ENCODE measurements around the gene CCDC87.
A peak's percentile ranks its signal among the peaks of the same experiment; 100 is the strongest.
"Not testable (repeated sequence)": the region's sequence is repeated elsewhere in the genome, so short reads cannot be mapped to it uniquely, and the experiment has no call there.

The CCDC87 gene

DNA sequence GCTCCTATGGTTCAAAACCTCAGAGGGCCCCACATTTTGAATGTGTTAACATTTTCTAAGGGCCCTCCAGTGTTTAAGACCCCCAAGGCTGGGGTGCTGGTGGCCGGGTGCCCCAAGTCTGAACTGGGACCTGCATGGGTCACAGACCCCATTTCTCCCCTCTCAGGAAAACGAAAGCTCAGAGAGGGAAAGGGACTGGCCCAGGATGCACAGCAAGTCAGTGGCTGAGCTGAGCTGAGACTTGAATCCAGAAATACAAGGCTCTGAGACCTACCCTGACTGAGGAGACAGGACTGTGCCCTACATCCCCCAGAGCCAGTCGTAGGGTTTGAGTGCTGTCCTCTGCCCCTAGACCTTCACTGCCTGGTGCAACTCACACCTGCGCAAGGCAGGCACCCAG, 42.0 kb downstream of the CCDC87 start:
- no peak for DNase-seq

DNA sequence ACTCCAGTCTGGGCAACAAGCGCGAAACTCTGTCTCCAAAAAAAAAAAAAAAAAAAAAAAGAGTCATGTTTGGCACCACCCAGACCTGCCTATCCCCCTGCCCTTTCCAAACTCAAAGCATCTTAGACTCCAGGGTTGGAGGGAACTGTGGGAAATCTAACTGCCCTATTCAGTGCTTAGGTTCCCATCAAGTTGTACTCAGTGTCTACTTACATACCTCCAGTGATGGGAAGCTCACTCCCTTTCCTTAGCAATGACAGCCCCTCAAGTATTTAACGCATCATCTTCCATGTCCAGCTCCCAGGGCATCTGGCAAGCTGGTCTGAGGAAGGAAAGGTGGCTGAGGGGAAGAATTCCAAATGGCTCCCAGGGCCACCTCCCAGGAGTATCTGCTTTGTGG, 43.2 kb downstream of the CCDC87 start:
- DNase-seq, result no peak

DNA sequence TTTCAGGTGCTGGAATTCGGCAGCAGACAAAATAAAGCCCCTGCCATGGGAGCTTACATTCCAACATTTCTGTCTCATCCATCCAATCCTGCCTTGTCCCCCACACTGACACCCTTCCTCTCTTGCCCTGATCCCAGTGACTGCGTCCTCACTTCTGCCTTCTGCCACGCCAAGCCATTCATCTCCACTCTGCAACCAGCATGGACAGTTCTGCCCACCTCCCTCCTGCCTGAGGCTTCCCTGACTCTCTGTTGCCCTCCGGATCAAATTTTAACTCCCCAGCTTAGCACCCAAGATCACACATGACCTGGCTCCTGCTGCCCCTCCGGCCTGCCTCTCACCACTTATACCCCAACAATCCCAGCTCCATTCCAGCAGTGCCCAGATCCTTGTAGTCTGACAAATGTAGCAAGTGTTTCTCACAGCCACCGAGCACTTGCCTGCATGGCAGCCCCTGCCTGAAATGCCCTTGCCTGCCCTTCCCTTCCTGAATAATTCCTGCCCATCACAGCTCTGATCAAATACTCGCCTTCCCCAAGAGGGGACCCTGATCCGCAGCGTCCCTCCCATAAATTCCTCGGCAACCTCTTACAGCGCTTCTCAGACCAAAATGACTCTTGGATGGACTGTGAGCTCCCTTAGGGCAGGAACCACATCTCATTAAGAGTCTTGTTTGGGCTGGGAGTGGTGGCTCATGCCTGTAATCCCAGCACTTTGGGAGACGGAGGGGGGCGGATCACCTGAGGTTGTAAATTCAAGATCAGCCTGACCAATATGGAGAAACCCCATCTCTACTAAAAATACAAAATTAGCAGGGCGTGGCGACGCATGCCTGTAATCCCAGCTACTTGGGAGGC, 43.9 kb downstream of the CCDC87 start:
- DNase-seq, result no peak

DNA sequence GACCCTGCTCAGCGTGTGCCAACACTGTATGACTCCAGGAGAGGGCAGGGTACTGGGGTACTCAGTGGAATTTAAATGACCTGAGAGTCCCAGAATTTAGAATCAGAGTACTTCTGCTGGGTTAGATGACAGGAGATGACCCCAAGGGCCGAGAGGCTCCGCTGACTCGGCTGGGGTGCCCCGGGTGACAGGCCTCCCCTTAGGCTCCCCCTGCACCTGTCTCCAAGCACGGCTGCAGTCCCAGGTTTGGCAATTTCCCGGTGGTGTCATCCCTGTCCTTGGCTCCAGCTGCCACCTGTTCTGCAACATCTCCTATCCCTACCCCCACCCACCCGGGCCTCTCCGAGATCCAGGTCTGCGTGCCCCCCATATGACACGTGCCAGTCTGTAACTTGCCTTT, 44.8 kb downstream of the CCDC87 start:
- DNase-seq, result no peak

DNA sequence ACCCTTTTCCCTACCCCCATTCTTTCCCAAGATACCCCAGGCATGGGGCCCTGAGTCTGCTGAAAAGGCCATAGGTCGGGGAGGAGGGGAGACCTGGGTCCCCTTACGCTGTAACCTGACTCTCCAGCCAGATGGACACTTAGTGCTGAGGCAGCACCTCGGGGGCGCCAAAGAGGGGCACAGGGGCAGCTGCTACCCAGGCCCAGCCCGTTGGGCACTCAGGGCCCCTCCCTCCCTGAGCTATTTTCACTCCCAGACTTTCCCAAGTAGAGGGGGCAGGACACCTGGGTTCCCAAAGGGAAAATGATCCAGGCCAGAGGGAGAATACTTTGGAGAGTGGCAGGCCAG, 45.2 kb downstream of the CCDC87 start:
- DNase-seq, result no peak

DNA sequence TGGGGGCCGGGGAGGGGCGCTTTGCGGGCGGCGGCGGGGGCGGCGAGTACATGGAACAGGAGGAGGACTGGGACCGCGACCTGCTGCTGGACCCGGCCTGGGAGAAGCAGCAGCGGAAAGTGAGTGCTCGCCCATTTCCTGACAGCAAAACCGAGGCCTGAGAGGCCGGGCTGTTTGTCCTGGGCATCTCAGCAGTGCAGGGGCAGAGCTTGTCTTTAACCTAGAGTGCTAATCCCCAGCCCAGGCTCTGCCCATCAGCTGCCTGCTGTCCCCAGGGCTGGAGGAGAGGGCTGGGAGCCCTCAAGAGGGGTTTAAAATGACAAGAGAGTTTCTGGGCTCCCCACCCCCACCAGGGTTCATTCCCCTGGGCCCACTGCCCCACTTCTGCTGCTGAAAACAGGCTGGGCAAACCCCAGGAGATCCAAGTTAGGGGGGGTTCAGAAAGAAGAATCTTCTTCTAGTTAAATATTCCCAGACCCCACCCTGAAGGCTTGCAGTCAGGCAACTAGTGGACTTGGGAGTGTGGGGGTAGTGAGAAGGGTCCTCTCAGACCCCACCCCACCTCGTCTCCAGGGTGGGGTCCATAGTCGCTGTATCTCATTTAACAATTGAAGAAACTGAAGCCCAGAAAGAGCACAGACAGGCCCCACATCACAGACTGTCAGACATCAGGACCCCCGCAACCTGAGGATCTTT, 45.7 kb downstream of the CCDC87 start:
- DNase-seq, result no peak

DNA sequence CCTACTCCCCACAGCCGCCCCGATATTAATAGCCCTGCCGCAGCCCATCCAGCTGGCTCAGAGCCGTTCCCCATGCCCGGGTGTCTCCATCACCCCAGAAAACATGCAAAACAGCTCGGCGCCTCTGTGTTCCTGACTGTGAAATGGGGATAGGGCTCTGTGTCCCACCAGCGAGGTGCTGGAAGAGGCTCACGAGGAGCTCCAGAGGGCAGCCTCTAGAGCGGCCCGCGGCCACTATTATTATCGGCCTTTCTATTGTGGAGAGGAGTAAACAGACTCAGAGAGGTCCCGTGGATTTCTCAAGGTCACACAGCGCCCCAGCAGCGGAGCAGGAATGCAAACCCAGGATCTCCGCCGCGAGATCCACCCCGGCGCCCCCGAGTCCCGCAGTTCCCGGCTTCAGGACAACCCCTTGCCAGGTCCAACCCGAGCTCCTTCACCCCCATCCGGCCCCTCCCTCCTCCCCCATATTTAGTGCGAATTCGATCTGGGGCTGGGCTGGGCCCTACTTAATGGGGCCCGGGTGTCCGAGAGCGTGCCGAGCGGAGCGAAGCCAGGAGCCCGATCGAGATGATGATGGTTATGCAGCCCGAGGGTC, 46.4 kb downstream of the CCDC87 start, which contains the start of gene ACTN3:
Gene ACTN3, plus strand, starts transcription at position 536 of the 598 bp plus-strand sequence. Its CDS starts 35 bp downstream, at position 571.
- no peak for DNase-seq

DNA sequence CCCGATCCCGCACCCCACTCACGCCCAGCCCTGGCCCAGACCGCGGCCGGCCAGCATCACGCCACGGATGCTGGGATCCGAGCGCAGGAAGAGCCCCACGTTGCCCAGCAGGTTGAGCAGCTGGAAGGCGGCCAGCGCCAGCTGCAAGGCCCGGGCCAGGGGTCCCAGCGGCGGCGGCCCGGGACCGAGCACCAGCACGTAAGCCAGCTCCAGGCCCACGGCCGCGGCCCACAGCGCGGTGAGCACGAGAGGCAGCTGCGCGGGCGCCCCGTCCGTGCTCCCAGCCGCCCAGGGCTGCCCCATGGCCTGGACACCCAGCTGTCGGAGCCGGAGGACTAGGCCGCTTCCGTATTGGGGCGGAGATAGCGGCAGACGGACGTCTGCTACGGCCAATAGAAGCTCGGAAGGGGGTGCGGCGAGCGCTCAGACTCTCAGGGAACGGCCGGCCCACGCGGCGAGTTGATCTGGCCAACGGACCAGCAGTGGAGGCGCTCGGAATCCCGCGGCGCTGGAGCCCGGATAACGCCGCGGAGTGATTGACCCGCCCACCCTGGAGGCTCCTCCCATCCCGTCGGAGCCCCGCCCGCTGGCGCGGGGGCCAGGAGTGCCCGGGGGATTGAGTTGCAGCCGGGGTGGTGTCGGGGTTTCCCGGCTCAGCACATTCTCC, 47.0 kb downstream of the CCDC87 start, which contains the start of gene ZDHHC24:
Gene ZDHHC24, minus strand, starts transcription at position 348 of the 667 bp plus-strand sequence. Its CDS starts 45 bp downstream, at position 303.
- DNase-seq, result peak; percentile 91

DNA sequence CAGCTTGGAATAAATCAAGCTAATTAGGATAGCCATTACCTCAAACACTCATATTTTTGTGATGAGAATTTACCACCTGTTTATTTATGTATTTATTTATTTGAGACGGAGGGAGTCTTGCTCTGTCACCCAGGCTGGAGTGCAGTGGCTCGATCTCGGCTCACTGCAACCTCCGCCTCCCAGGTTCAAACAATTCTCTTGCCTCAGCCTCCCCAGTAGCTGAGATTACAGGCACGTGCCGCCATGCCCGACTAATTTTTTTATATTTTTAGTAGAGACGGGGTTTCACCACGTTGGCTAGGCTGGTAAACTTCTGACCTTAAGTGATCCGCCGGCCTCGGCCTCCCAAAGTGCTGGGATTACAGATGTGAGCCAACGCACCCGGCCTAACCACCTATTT, 47.9 kb downstream of the CCDC87 start:
- not testable (repeated sequence) for DNase-seq

DNA sequence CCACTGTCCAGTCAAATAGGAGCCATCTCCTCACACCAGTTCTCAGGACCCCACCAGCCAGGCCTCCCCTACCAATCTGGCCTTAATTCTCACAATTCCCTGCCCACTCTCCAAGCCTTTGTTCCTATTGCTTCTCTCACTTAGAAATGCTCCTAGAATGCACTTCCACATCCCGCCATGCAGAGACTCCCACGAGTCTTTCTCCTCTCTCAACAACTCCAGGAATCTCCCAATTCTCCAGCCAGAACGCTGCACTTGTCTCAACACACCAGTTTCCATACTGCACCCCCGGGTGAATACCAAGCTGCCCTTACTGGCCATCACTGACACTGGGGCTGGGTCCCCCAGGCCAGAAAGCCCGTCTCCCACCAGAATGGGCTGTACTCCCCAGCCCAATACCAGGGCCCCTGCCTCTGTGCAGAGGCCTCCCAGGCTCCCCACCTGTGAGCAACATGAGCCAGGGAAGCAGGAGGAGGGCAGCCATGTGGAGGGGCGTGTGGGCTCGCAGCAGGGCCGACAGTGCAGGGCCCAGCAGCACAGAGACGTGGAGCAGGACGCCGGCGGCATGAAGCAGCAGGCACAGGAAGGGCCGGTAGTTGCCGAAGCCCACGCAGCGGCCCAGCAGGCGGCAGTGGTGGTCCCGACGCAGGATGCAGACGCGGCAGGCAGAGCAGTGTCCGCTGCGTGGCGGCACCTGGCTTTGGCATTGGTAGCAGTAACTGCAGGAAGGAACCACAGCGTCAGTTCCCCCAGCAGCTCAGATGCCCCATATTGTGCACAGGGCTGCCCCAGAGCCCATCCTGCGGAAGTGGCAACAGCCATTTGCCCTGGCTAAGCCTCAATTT, 49.4 kb downstream of the CCDC87 start:
- DNase-seq, result peak; percentile 53

DNA sequence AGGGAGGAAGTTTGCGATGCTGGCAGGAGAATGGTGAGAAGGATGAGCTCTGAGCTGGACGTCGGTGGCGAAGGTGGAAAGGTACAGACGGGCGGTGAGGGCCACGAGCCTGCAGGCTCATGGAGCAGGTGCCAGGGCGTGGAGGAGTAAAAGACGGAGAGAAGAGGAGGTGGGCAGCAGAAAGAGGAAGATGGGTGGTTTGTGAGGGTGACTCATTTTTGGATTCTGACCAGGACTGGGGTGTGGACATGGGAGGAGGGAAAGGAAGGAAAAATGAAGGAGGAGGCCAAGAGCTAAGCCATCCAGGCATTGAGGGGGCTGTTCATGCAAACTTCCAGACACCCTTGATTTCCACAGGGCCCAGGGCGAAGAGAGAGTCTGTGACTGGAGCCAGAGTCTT, 50.5 kb downstream of the CCDC87 start:
- DNase-seq, result no peak

DNA sequence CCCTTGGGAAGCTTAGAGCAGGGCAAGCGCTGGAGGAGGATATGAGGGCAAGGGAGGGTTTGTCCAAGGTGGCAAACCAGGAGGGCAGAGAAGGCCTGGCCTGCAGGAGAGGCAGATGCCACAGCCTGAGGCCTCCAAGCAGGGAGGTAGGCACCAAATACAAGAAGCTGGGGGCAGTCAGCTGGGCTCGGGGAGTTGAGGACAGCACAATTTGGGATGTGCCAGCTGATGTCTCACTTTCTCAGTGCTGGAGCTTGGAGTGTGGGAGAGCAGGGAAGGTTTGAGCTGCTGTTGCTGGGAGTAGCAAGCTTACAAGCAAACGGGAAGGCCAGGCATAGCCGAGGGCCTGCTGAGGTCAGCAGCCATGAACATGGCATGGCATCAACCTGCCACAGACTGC, 51.0 kb downstream of the CCDC87 start:
- no peak for DNase-seq

DNA sequence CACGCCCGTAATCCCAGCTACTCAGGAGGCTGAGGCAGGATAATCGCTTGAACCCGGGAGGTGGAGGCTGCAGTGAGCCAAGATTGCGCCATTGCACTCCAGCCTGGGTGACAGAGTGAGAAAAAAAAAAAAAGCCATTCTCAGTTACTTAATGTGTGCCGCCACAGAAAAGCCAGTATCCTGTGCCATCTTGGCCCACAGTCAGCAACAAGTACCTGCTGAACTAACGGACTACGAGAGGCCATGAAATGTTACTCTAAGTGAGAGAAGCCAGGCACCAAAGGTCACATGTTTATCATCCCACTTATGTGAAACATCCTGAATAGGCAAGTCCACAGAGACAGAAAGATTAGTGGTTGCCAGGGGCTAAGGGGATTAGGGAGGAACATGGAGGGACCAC, 52.3 kb downstream of the CCDC87 start:
- DNase-seq, result not testable (repeated sequence)

Measured in activated CD4-positive, CD25-positive, alpha-beta regulatory T cell treated with anti-CD3 and anti-CD28 coated beads, Interleukin-2, amount 50 U/mL, for 72 hours (primary cell).